HepG2 (cell line): ENCODE measurements around the gene DPYD. TPM values are rescaled to one million over a fixed set of nuclear protein-coding genes. Genes with fewer than 3 reads are reported as not detected.
A peak's percentile ranks its signal among the peaks of the same experiment; 100 is the strongest.

Experiments
- ATAC-seq: fragments of 200-7000 bp; cut with Tn5 transposase; 3 replicates; pipeline ENCODE4 v1.9.1; 2020; ENCODE audit warnings: mild to moderate bottlenecking, moderate library complexity
- BruUV-seq: library from RNA; stranded (reverse); fragments of 400-500 nt; replicated peaks from 2 replicates; lab custom pipeline; 2021; lab: Mats Ljungman, UMichigan
- CTCF ChIA-PET: fragments of 300-600 bp; formaldehyde crosslinking; extraction: SDS; loops from one replicate; lab custom pipeline; 2021; ENCODE audit warnings: low total read pairs, inconsistent platforms, low intra/inter-chr PET ratio; lab: Yijun Ruan, JAX
- POLR2A ChIA-PET: fragments of 350-600 bp; sonication (Branson Sonifier 250); formaldehyde crosslinking; loops from one replicate; lab custom pipeline; 2020; ENCODE audit warnings: antibody characterized with exemption, inconsistent platforms; lab: Yijun Ruan, JAX
- DNase-seq: peaks from one replicate; pipeline ENCODE4 v3.0.0-alpha.2; 2015; ENCODE audit warnings: low spot score
- FAIRE-seq: peaks from 3 replicates; lab custom pipeline; 2011; peaks lifted over from hg19 to GRCh38; lab: Jason Lieb, UNC
- H2AFZ ChIP-seq: one replicate; pipeline ENCODE4 v1.6.1; 2011; ENCODE audit warnings: low read length, inconsistent platforms
- H3K27ac ChIP-seq: fragments of 300-600 bp; 3 replicates; pipeline ENCODE4 v1.8.0; 2011; ENCODE audit warnings: mixed run types, mild to moderate bottlenecking, mixed read lengths, low read length, inconsistent platforms; ENCODE audit not compliant: insufficient read depth; ENCODE audit errors: extremely low read length
- H3K27me3 ChIP-seq, 2 experiments: fragments of 200-600 bp in 1 of 2; 2 replicates in 1 of 2; 3 replicates in 1 of 2; pipeline versions ENCODE4 v1.6.0 to v1.8.0; 2011; ENCODE audit warnings: low read length in 2 of 2, mild to moderate bottlenecking in 2 of 2, moderate library complexity in 2 of 2, inconsistent platforms in 1 of 2; ENCODE audit not compliant: insufficient read depth in 2 of 2, control insufficient read depth in 1 of 2
- H3K36me3 ChIP-seq, 2 experiments: fragments of 200-600 bp in 1 of 2; replicated peaks in 1 of 2; 2 replicates in 1 of 2; 3 replicates in 1 of 2; pipeline versions ENCODE4 v1.5.1 to v1.8.0; 2011; ENCODE audit warnings: low read length in 2 of 2, inconsistent platforms in 1 of 2; ENCODE audit not compliant: insufficient read depth in 2 of 2, control insufficient read depth in 1 of 2
- H3K4me1 ChIP-seq: 2 replicates; pipeline ENCODE4 v1.5.1; 2012; ENCODE audit warnings: low read length, inconsistent platforms; ENCODE audit not compliant: insufficient read depth
- H3K4me2 ChIP-seq: 2 replicates; pipeline ENCODE4 v1.6.0; 2011; ENCODE audit warnings: low read depth, low read length, inconsistent platforms
- H3K4me3 ChIP-seq, 3 experiments: fragments of 200-600 bp in 1 of 3; sonication (generic), shearing (Covaris generic) in 1 of 3; replicated peaks in 1 of 3; 2 replicates each; pipeline ENCODE4 v1.5.1; 2011 to 2016; ENCODE audit warnings: low read length in 3 of 3, inconsistent platforms in 2 of 3, low read depth in 2 of 3, mild to moderate bottlenecking in 2 of 3, control low read depth in 1 of 3, mixed read lengths in 1 of 3; ENCODE audit not compliant: insufficient read depth in 1 of 3
- H3K79me2 ChIP-seq: one replicate; pipeline ENCODE4 v1.6.1; 2011; ENCODE audit warnings: low read length, inconsistent platforms; ENCODE audit not compliant: insufficient read depth
- H3K9ac ChIP-seq: 2 replicates; pipeline ENCODE4 v1.6.0; 2011; ENCODE audit warnings: mild to moderate bottlenecking, low read depth, low read length, inconsistent platforms; ENCODE audit not compliant: insufficient read depth
- H3K9me3 ChIP-seq: 2 replicates; pipeline ENCODE4 v1.5.1; 2012; ENCODE audit warnings: mild to moderate bottlenecking, low read length
- H4K20me1 ChIP-seq: 2 replicates; pipeline ENCODE4 v1.6.0; 2011; ENCODE audit warnings: inconsistent platforms, mild to moderate bottlenecking, low read length, moderate library complexity; ENCODE audit not compliant: insufficient read depth
- ATF7 ChIP-seq, 2 experiments: fragments of 450-650 bp in 1 of 2; sonication (generic) in 1 of 2; formaldehyde crosslinking in 1 of 2; IDR thresholded peaks; 2 replicates each; pipeline versions ENCODE4 v1.4.0 to v1.6.1; 2016 to 2020; ENCODE audit warnings: antibody characterized with exemption in 1 of 2, mild to moderate bottlenecking in 1 of 2, missing genetic modification reagents in 1 of 2
- HMGXB4 ChIP-seq, 2 experiments: sonication (generic) in 1 of 2; formaldehyde crosslinking in 1 of 2; IDR thresholded peaks; 2 replicates each; pipeline versions ENCODE4 v1.4.0 to v1.6.1; 2018 to 2020; ENCODE audit warnings: missing genetic modification reagents in 2 of 2, borderline replicate concordance in 1 of 2, low read depth in 1 of 2, mild to moderate bottlenecking in 1 of 2, missing biosample characterization in 1 of 2
- MYC ChIP-seq: sonication (generic); formaldehyde crosslinking; IDR thresholded peaks from 2 replicates; pipeline ENCODE4 v1.9.0; 2021; ENCODE audit warnings: missing genetic modification reagents, borderline replicate concordance
- PHF8 ChIP-seq: sonication (generic); formaldehyde crosslinking; IDR thresholded peaks from 2 replicates; pipeline ENCODE4 v1.5.0; 2020; ENCODE audit warnings: missing genetic modification reagents
- SIX4 ChIP-seq: sonication (generic); formaldehyde crosslinking; IDR thresholded peaks from 2 replicates; pipeline ENCODE4 v1.4.0; 2020; ENCODE audit warnings: missing genetic modification reagents
- TSC22D2 ChIP-seq: sonication (generic); formaldehyde crosslinking; IDR thresholded peaks from 2 replicates; pipeline ENCODE4 v1.5.1; 2020; ENCODE audit warnings: missing genetic modification reagents, mild to moderate bottlenecking, borderline replicate concordance
- ZBTB2 ChIP-seq: sonication (generic); formaldehyde crosslinking; IDR thresholded peaks from 2 replicates; pipeline ENCODE4 v1.8.0; 2022; ENCODE audit warnings: low read depth, missing genetic modification reagents
- ZC3H4 ChIP-seq: sonication (generic); formaldehyde crosslinking; IDR thresholded peaks from 2 replicates; pipeline ENCODE4 v1.4.0; 2020; ENCODE audit warnings: missing genetic modification reagents, borderline replicate concordance
- ZMYM4 ChIP-seq: sonication (generic); formaldehyde crosslinking; IDR thresholded peaks from 2 replicates; pipeline ENCODE4 v1.8.1; 2023; ENCODE audit warnings: mild to moderate bottlenecking, missing genetic modification reagents
- ZNF629 ChIP-seq: sonication (generic); formaldehyde crosslinking; conservative IDR thresholded peaks from 2 replicates; pipeline ENCODE4 v1.5.0; 2020; ENCODE audit warnings: missing genetic modification reagents
- ZNF709 ChIP-seq: sonication (generic); formaldehyde crosslinking; IDR thresholded peaks from 2 replicates; pipeline ENCODE4 v1.5.0; 2020; ENCODE audit warnings: mild to moderate bottlenecking, missing genetic modification reagents
- ZNF768 ChIP-seq: sonication (generic); formaldehyde crosslinking; IDR thresholded peaks from 2 replicates; pipeline ENCODE4 v1.4.0; 2020; ENCODE audit warnings: missing genetic modification reagents
- WGBS: methylation state at CpG from one replicate; pipeline ENCODE4 v1.1.6; 2017; ENCODE audit warnings: low lambda C conversion rate; 5-methylcytosine and 5-hydroxymethylcytosine counted together
- in situ Hi-C: cut with HindIII; loops from 2 replicates; pipeline ENCODE4 v1.10.0; 2017; ENCODE audit warnings: low pct_unique_long_range_greater_than_20kb; ENCODE audit not compliant: extremely low pct_ligation_motif_present
- intact Hi-C: fragments of 100-400 bp; cut with micrococcal nuclease; formaldehyde crosslinking; loops from one replicate; pipeline ENCODE4 v1.10.0; 2022; ENCODE audit not compliant: unreplicated experiment
- polyA plus RNA-seq, 8 experiments: library from polyadenylated mRNA; depleted of rRNA in 3 of 8; stranded (reverse) in 7 of 8; unstranded in 1 of 8; fragments of >200 nt; fragmentation: Illumina TruSeq in 4 of 8; extraction: Trizol in 4 of 8; gene quantifications; 2 replicates each; pipeline versions ENCODE4 v1.2.1 to v1.2.3, GENCODE V29; 2011 to 2016; ENCODE audit warnings: low read depth in 4 of 8, missing spikeins in 1 of 8, mixed read lengths in 1 of 8; ENCODE audit not compliant: insufficient read depth in 1 of 8
- total RNA-seq, 5 experiments: library from RNA; depleted of rRNA; stranded (reverse); fragments of >200 nt; fragmentation: Illumina TruSeq; extraction: Trizol; gene quantifications; 2 replicates each; pipeline ENCODE4 v1.2.3, GENCODE V29; 2016; ENCODE audit warnings: low read depth in 1 of 5
- TF ChIP-seq, protein P1 (sequence below): IDR thresholded peaks from 2 replicates; pipeline ENCODE4 v1.6.1; 2018; ENCODE audit warnings: missing genetic modification reagents, mild to moderate bottlenecking, missing compliant biosample characterization

Gene DPYD
- total and polyA plus RNA-seq, 2 of the 13 experiments (the other 11 are each of a cell fraction or from before 2014, with no cell fraction given), result 1.3 to 3.4 TPM

DNA sequence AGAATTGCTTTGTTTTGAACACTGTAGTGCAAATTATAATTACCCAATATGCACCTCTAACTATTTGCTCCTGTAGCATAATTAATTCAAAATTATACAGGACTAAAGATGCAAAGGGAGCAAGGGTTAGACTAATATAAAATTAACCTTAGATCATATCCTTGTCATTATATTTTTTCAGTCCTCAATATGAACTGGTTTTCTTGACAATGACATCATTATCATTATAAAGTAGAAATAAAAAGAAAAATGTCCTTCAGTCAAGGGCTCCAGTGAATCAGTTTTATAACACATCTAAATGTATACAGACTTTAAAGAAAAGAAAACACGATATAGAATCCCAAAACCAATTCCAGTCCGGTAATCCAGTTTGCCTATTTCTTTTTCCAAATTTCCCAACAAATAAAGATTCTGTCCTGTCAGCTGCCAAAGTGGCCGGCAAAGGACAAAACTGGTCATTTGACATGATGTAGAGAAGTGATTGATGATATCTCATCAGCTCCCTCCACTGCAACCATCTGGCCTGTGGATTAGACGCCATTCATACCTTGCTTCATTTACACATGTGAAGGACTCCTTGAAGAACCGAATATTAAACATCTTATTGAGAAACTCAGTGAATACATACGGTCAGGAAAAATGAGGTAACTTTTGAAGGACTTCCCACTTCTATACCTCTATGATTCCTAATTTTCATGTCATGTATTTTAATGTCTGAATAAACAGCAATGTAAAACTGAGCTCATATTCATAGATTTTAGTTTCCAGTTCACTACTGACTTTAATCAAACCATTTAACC lies 15.5 kb downstream of the DPYD start:
- H3K4me1 ChIP-seq, result peaks cover 5% of the 10 kb centered on the region; the same call in 1 of the 2 replicates
- H3K9ac ChIP-seq, result no peak overlapping the region
- in situ Hi-C loops (no loop called here), intact Hi-C loops (no loop called here)
- FAIRE-seq (no peak), ATAC-seq (no peak)
- no peaks in the 10 kb centered on the region for H3K36me3 ChIP-seq
- H3K27ac ChIP-seq, result no peak overlapping the region
- no TSS peak for BruUV-seq
- no peaks in the 10 kb centered on the region for H3K79me2 ChIP-seq
- no peak overlapping the region for H2AFZ ChIP-seq
- no peak overlapping the region for H3K4me2 ChIP-seq
- ChIA-PET POLR2A (no interaction called here), CTCF (no interaction called here)
- H3K4me3 ChIP-seq, result no peak overlapping the region
- WGBS, result 85% methylated on average over 6 of the region's 6 CpGs
- no peaks in the 10 kb centered on the region for H3K27me3 ChIP-seq
- no peaks in the 10 kb centered on the region for H4K20me1 ChIP-seq
- TF ChIP-seq ATF7 (IDR thresholded peaks at IDR 0.05), result peak; percentile 53; the same call in 1 of the 2 replicates
- no peak for TF ChIP-seq ATF7 (CRISPR knock-in tag; IDR thresholded peaks at IDR 0.05)
- TF ChIP-seq ZNF768 (CRISPR knock-in tag), result no peak
- no peak for TF ChIP-seq TSC22D2 (CRISPR knock-in tag)
- TF ChIP-seq, all 625 proteins: peak for 1
- no peak for DNase-seq
- no peaks in the 10 kb centered on the region for H3K9me3 ChIP-seq

DNA sequence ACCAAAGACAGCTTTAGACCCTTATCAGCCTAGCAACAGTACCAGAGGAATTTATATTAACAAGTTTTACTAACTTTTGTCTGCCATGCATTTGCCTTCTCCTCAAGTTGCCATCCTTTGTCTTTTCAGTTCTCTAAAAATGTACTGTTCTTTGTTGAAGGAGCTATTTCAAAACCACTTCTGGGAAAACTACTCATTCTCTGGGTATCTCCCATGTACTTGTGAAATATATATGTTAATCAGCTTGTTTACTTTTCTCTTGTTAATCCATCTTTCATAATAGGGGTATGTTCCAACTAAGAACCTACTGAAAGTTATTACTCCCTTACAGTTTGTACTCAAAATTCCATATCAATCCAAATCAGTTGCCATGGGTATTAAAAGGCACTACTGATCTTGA lies 16.3 kb downstream of the DPYD start:
- FAIRE-seq, result no peak
- no peaks in the 10 kb centered on the region for H3K79me2 ChIP-seq
- no peak overlapping the region for H3K9ac ChIP-seq
- ATAC-seq, result no peak
- intact Hi-C loops (loop anchor here (5.0 kb wide), 1 partner anchor 283 kb away; no protein-coding TSS in a partner anchor), in situ Hi-C loops (no loop called here)
- ChIA-PET POLR2A (no interaction called here), CTCF (no interaction called here)
- no peaks in the 10 kb centered on the region for H3K36me3 ChIP-seq
- no peak for DNase-seq
- no peaks in the 10 kb centered on the region for H4K20me1 ChIP-seq
- H2AFZ ChIP-seq, result no peak overlapping the region
- no peaks in the 10 kb centered on the region for H3K9me3 ChIP-seq
- no peak overlapping the region for H3K4me3 ChIP-seq
- H3K27me3 ChIP-seq, result no peaks in the 10 kb centered on the region
- BruUV-seq, result no TSS peak
- peaks cover 5% of the 10 kb centered on the region; the same call in 1 of the 2 replicates for H3K4me1 ChIP-seq
- H3K4me2 ChIP-seq, result no peak overlapping the region
- H3K27ac ChIP-seq, result no peak overlapping the region
- TF ChIP-seq ZNF709 (CRISPR knock-in tag) (no peak), MYC (CRISPR knock-in tag) (no peak), HMGXB4 (CRISPR knock-in tag; IDR thresholded peaks at IDR 0.05; ENCODE audit: borderline replicate concordance in 1 of 2, low read depth in 1 of 2) (no peak), PHF8 (CRISPR knock-in tag) (no peak), ZBTB2 (CRISPR knock-in tag) (no peak), ZNF629 (no peak), SIX4 (CRISPR knock-in tag) (no peak), ZC3H4 (CRISPR knock-in tag) (no peak), ZMYM4 (CRISPR knock-in tag) (no peak)
- TF ChIP-seq, protein P1, sequence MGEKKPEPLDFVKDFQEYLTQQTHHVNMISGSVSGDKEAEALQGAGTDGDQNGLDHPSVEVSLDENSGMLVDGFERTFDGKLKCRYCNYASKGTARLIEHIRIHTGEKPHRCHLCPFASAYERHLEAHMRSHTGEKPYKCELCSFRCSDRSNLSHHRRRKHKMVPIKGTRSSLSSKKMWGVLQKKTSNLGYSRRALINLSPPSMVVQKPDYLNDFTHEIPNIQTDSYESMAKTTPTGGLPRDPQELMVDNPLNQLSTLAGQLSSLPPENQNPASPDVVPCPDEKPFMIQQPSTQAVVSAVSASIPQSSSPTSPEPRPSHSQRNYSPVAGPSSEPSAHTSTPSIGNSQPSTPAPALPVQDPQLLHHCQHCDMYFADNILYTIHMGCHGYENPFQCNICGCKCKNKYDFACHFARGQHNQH (CRISPR knock-in tag), result no peak
